B cell (primary cell): ENCODE data around the gene RPP38. TPM values are rescaled to one million over a fixed set of nuclear protein-coding genes. Genes with fewer than 3 reads are reported as not detected.

Experiments used
- ATAC-seq: fragments of 200-7000 bp; cut with Tn5 transposase; one replicate; pipeline ENCODE4 v1.10.0; 2021; ENCODE audit warnings: low read depth, mild to moderate bottlenecking, moderate number of reproducible peaks, moderate library complexity
- CTCF ChIA-PET: fragments of 350-600 bp; sonication (Branson Sonifier 250); formaldehyde crosslinking; loops from one replicate; lab custom pipeline; 2021; ENCODE audit warnings: antibody characterized with exemption, inconsistent platforms; lab: Charles Lee
- POLR2A ChIA-PET: fragments of 350-600 bp; sonication (Branson Sonifier 250); formaldehyde crosslinking; loops from one replicate; lab custom pipeline; 2021; ENCODE audit warnings: antibody characterized with exemption; lab: Charles Lee
- DNase-seq: peaks from one replicate; pipeline ENCODE4 v3.0.0; 2013
- H2AFZ ChIP-seq: 2 replicates; pipeline ENCODE4 v1.6.1; 2012; ENCODE audit warnings: mild to moderate bottlenecking, low read depth, low read length; ENCODE audit not compliant: insufficient read depth, poor library complexity, severe bottlenecking
- H3K27ac ChIP-seq, 2 donors: 1 replicate in 1 of 2; 2 replicates in 1 of 2; pipeline ENCODE4 v1.5.1; 2012 to 2013; ENCODE audit warnings: low read length in 2 of 2, mild to moderate bottlenecking in 2 of 2, moderate library complexity in 1 of 2
- H3K27me3 ChIP-seq, 4 experiments: fragments of 200-600 bp in 1 of 4; sonication (generic) in 1 of 4; replicated peaks in 1 of 4; 1 replicate in 2 of 4; 2 replicates in 2 of 4; pipeline versions ENCODE4 v1.6.1 to v1.7.0; 2013 to 2016; ENCODE audit warnings: low read length in 3 of 4, mild to moderate bottlenecking in 2 of 4, mixed read lengths in 1 of 4, moderate library complexity in 1 of 4; ENCODE audit not compliant: insufficient read depth in 4 of 4, control insufficient read depth in 3 of 4; ENCODE audit errors: control extremely low read depth in 1 of 4
- H3K36me3 ChIP-seq, 2 experiments: replicated peaks in 1 of 2; 1 replicate in 1 of 2; 2 replicates in 1 of 2; pipeline versions ENCODE4 v1.6.1 to v1.7.1; 2013; ENCODE audit warnings: low read length in 1 of 2; ENCODE audit not compliant: insufficient read depth in 2 of 2, control insufficient read depth in 1 of 2; ENCODE audit errors: control extremely low read depth in 1 of 2, extremely low read depth in 1 of 2
- H3K4me1 ChIP-seq, 2 donors: fragments of 200-600 bp in 1 of 2; sonication (generic) in 1 of 2; 1 replicate in 1 of 2; 2 replicates in 1 of 2; pipeline versions ENCODE4 v1.5.1 to v1.6.1; 2013 to 2017; ENCODE audit warnings: low read length in 2 of 2; ENCODE audit not compliant: control insufficient read depth in 2 of 2, insufficient read depth in 2 of 2
- H3K4me2 ChIP-seq: replicated peaks from 2 replicates; pipeline ENCODE3; 2012; ENCODE audit warnings: mild to moderate bottlenecking, low read depth, low read length; ENCODE audit not compliant: poor library complexity, severe bottlenecking
- H3K4me3 ChIP-seq, 5 experiments: fragments of 200-600 bp in 1 of 5; sonication (generic) in 1 of 5; 1 replicate in 3 of 5; 2 replicates in 2 of 5; pipeline versions ENCODE4 v1.5.1 to v1.7.0; 2011 to 2016; ENCODE audit warnings: low read length in 4 of 5, mild to moderate bottlenecking in 4 of 5, low read depth in 2 of 5, control low read depth in 1 of 5, moderate library complexity in 1 of 5; ENCODE audit not compliant: insufficient read depth in 1 of 5; ENCODE audit errors: control extremely low read depth in 1 of 5, extremely low read depth in 1 of 5
- H3K79me2 ChIP-seq: fragments of 200-600 bp; sonication (generic); one replicate; pipeline ENCODE4 v1.6.0; 2016; ENCODE audit warnings: low read length; ENCODE audit not compliant: control insufficient read depth, insufficient read depth
- H3K9ac ChIP-seq: fragments of 200-600 bp; sonication (generic); 2 replicates; pipeline ENCODE4 v1.6.1; 2017; ENCODE audit warnings: mild to moderate bottlenecking, low read length, moderate library complexity
- H3K9me3 ChIP-seq, 3 donors: one replicate each; pipeline versions ENCODE4 v1.6.1 to v1.7.1; 2013; ENCODE audit warnings: low read length in 2 of 3; ENCODE audit not compliant: control insufficient read depth in 2 of 3, insufficient read depth in 1 of 3; ENCODE audit errors: control extremely low read depth in 1 of 3
- H4K20me1 ChIP-seq: 2 replicates; pipeline ENCODE4 v1.6.0; 2012; ENCODE audit warnings: mild to moderate bottlenecking, low read length; ENCODE audit not compliant: insufficient read depth, control insufficient read depth, poor library complexity, severe bottlenecking
- H3K27ac Mint-ChIP-seq: one replicate; pipeline ENCODE4 v1.8.0; 2021; ENCODE audit warnings: mixed read lengths
- H3K27me3 Mint-ChIP-seq: one replicate; pipeline ENCODE4 v1.8.0; 2021; ENCODE audit warnings: mixed read lengths
- H3K4me1 Mint-ChIP-seq: one replicate; pipeline ENCODE4 v1.8.0; 2021; ENCODE audit warnings: mixed read lengths
- H3K4me3 Mint-ChIP-seq: one replicate; pipeline ENCODE4 v1.8.0; 2021; ENCODE audit warnings: mixed read lengths
- H3K9me3 Mint-ChIP-seq: one replicate; pipeline ENCODE4 v1.8.0; 2022; ENCODE audit warnings: mixed read lengths; ENCODE audit not compliant: insufficient read depth
- CTCF ChIP-seq: fragments of 200-600 bp; IDR thresholded peaks from one replicate; pipeline ENCODE4 v1.8.0; 2022; ENCODE audit warnings: antibody characterized with exemption, mild to moderate bottlenecking
- EZH2 ChIP-seq: IDR thresholded peaks from 2 replicates; pipeline ENCODE4 v1.6.1; 2012; ENCODE audit warnings: borderline replicate concordance, low read depth, mild to moderate bottlenecking, moderate library complexity, low read length; ENCODE audit not compliant: insufficient read depth, poor library complexity, severe bottlenecking
- WGBS: methylation state at CpG from one replicate; pipeline ENCODE4 v1.1.5; 2013; ENCODE audit warnings: missing lambda C conversion rate; ENCODE audit not compliant: insufficient coverage; 5-methylcytosine and 5-hydroxymethylcytosine counted together
- intact Hi-C: fragments of 100-400 bp; cut with micrococcal nuclease; formaldehyde crosslinking; loops from one replicate; pipeline ENCODE4 v1.10.0; 2022
- polyA plus RNA-seq: library from polyadenylated mRNA; depleted of rRNA; stranded (reverse); fragments of >200 nt; gene quantifications from 2 replicates; pipeline ENCODE4 v1.2.3, GENCODE V29; 2012
- total RNA-seq, 2 donors: library from RNA; stranded (reverse); fragments of 120-200 nt in 1 of 2; gene quantifications; 1 replicate in 1 of 2; 2 replicates in 1 of 2; pipeline versions ENCODE4 v1.2.3 to v1.2.4, GENCODE V29; 2013 to 2022

RPP38 gene
- total and polyA plus RNA-seq, 2 donors (not counting 1 experiment from before 2014, with no cell fraction given) = 12.7 to 24.8 TPM

GRCh38 chr10:15144788-15145187 lies 47.6 kb downstream of the RPP38 start:
- H3K4me3 ChIP-seq = no peak overlapping the region
- H3K9me3 ChIP-seq = peaks cover 0 to 5% (median 0%) of the 10 kb centered on the region in 3 donors
- ATAC-seq (no peak), DNase-seq (no peak)
- H4K20me1 ChIP-seq = no peaks in the 10 kb centered on the region
- H3K4me1 ChIP-seq = peaks cover 23 to 24% of the 10 kb centered on the region in 2 donors
- no peak overlapping the region for H3K9ac ChIP-seq
- TF ChIP-seq EZH2 = no peak
- TF ChIP-seq CTCF = no peak
- Mint-ChIP-seq H3K9me3 (no peaks in the 10 kb centered on the region), H3K27ac (no peak overlapping the region), H3K4me3 (no peak overlapping the region), H3K4me1 (peaks cover 35% of the 10 kb centered on the region), H3K27me3 (no peaks in the 10 kb centered on the region)
- no peaks in the 10 kb centered on the region for H3K27me3 ChIP-seq
- H3K27ac ChIP-seq = no peak overlapping the region
- intact Hi-C loops = loop anchor here (10.0 kb wide), 1 partner anchor 400 kb away; no protein-coding TSS in a partner anchor
- no peaks in the 10 kb centered on the region for H3K36me3 ChIP-seq
- H3K4me2 ChIP-seq = no peak overlapping the region
- CTCF ChIA-PET = no interaction called here
- 100% methylated on average over 1 of the region's 4 CpGs for WGBS
- no peak overlapping the region for H2AFZ ChIP-seq
- POLR2A ChIA-PET = interaction anchor here (0.6 kb wide), 1 partner anchor 19 kb away, joined by 12 read pairs; no protein-coding TSS in a partner anchor
- peaks cover 29% of the 10 kb centered on the region for H3K79me2 ChIP-seq

DNA sequence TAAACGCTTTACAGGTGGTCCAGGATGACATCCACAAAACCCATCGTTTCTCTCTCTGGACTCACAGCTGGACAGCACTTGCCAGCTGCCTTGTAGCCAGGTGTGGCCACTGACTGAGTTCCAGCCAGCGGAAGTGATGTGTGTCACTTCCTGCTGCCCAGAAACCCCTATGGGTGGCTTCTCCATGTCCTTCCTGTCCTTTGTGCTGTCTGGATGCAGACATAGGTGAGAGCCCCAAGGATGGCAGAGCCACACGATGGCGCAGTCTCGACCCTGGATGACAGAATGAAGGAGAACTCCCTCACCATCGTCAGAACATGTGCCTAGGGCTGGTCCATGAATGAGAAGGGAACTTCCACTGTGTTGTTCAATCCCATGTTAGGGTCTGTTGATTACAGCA lies 49.2 kb downstream of the RPP38 start:
- no peaks in the 10 kb centered on the region for H3K36me3 ChIP-seq
- Mint-ChIP-seq H3K27ac (no peak overlapping the region), H3K4me1 (peaks cover 20% of the 10 kb centered on the region), H3K27me3 (no peaks in the 10 kb centered on the region), H3K9me3 (no peaks in the 10 kb centered on the region), H3K4me3 (no peak overlapping the region)
- intact Hi-C loops = loop anchor here (10.0 kb wide), 1 partner anchor 402 kb away; no protein-coding TSS in a partner anchor
- peaks cover 0 to 5% (median 0%) of the 10 kb centered on the region in 3 donors for H3K9me3 ChIP-seq
- ChIA-PET POLR2A (no interaction called here), CTCF (no interaction called here)
- DNase-seq (no peak), ATAC-seq (no peak)
- no peaks in the 10 kb centered on the region for H3K27me3 ChIP-seq
- peaks cover 23% of the 10 kb centered on the region for H3K79me2 ChIP-seq
- no peak overlapping the region for H3K4me3 ChIP-seq
- peaks cover 10% of the 10 kb centered on the region in 2 donors for H3K4me1 ChIP-seq
- no peak overlapping the region for H3K27ac ChIP-seq
- H4K20me1 ChIP-seq = no peaks in the 10 kb centered on the region
- H2AFZ ChIP-seq = no peak overlapping the region
- H3K9ac ChIP-seq = no peak overlapping the region
- TF ChIP-seq CTCF (no peak), EZH2 (no peak)
- 88% methylated on average over 3 of the region's 7 CpGs for WGBS
- H3K4me2 ChIP-seq = no peak overlapping the region
